ENCODE data around the gene ANKRD12.

The ANKRD12 gene

GRCh38 chr18:9223356-9223755, 86.8 kb downstream of the ANKRD12 start:
- Histone ChIP-seq H2AK5ac (ENCODE audit: low read depth, low read length) (no peak overlapping the region), H3K18ac (ENCODE audit: low read length) (no peak overlapping the region), H3K4me3 (ENCODE audit: low read length in 2 of 2) (no peak overlapping the region), H3K27me3 (ENCODE audit: control insufficient read depth in 3 of 3, insufficient read depth in 3 of 3, low read depth in 1 of 3, low read length in 3 of 3) (no peaks in the 10 kb centered on the region), H2BK120ac (ENCODE audit: low read depth, low read length) (no peak overlapping the region), H3K36me3 (replicated peaks in 1 of 2; ENCODE audit: control insufficient read depth in 2 of 2, insufficient read depth in 2 of 2, low read length in 2 of 2) (peaks cover 2 to 65% of the 10 kb centered on the region in 2 donors), H3K27ac (replicated peaks; ENCODE audit: low read length) (no peak overlapping the region), H3K9ac (ENCODE audit: low read depth, low read length, poor library complexity) (no peak overlapping the region), H3K79me1 (ENCODE audit: low read depth, low read length) (no peaks in the 10 kb centered on the region), H2BK15ac (ENCODE audit: low read length) (no peak overlapping the region), H2BK5ac (ENCODE audit: low read length) (no peak overlapping the region), H3K4me1 (ENCODE audit: control insufficient read depth in 2 of 2, insufficient read depth in 1 of 2, low read depth in 1 of 2, low read length in 2 of 2) (no peaks in the 10 kb centered on the region), H3K4me2 (ENCODE audit: insufficient read depth, low read length, poor library complexity, severe bottlenecking) (no peak overlapping the region), H3K9me3 (replicated peaks in 1 of 2; ENCODE audit: control insufficient read depth in 2 of 2, insufficient read depth in 1 of 2, low read depth in 1 of 2, low read length in 2 of 2) (no peaks in the 10 kb centered on the region), H4K91ac (ENCODE audit: low read depth, low read length, poor library complexity) (no peak overlapping the region), H3K14ac (ENCODE audit: low read length) (no peak overlapping the region), H2BK12ac (ENCODE audit: low read length) (no peak overlapping the region), H2AFZ (ENCODE audit: low read length) (no peak overlapping the region), H3K23ac (ENCODE audit: low read depth, low read length, poor library complexity) (no peak overlapping the region), H3K4ac (ENCODE audit: low read length) (no peak overlapping the region), H4K8ac (ENCODE audit: low read depth, low read length) (no peak overlapping the region)
- DNase-seq (ENCODE audit: low spot score), result no peak
- whole genome bisulfite sequencing, 2 donors (ENCODE audit: extremely low coverage in 2 of 2, insufficient read length in 2 of 2, insufficient replicate concordance in 1 of 2), result no CpG with 5 or more reads among the region's 5 CpGs

- Histone ChIP-seq H2BK120ac (ENCODE audit: low read depth, low read length) (no peak overlapping the region), H3K23ac (ENCODE audit: low read depth, low read length, poor library complexity) (no peak overlapping the region), H3K9me3 (replicated peaks in 1 of 2; ENCODE audit: control insufficient read depth in 2 of 2, insufficient read depth in 1 of 2, low read depth in 1 of 2, low read length in 2 of 2) (peaks cover 0 to 5% of the 10 kb centered on the region in 2 donors), H3K36me3 (replicated peaks in 1 of 2; ENCODE audit: control insufficient read depth in 2 of 2, insufficient read depth in 2 of 2, low read length in 2 of 2) (peaks cover 2 to 44% of the 10 kb centered on the region in 2 donors), H2AK5ac (ENCODE audit: low read depth, low read length) (no peak overlapping the region), H2BK5ac (ENCODE audit: low read length) (no peak overlapping the region), H3K18ac (ENCODE audit: low read length) (no peak overlapping the region), H3K9ac (ENCODE audit: low read depth, low read length, poor library complexity) (no peak overlapping the region), H3K79me1 (ENCODE audit: low read depth, low read length) (no peaks in the 10 kb centered on the region), H2AFZ (ENCODE audit: low read length) (no peak overlapping the region), H3K4me1 (ENCODE audit: control insufficient read depth in 2 of 2, insufficient read depth in 1 of 2, low read depth in 1 of 2, low read length in 2 of 2) (no peaks in the 10 kb centered on the region), H2BK12ac (ENCODE audit: low read length) (no peak overlapping the region), H3K27me3 (ENCODE audit: control insufficient read depth in 3 of 3, insufficient read depth in 3 of 3, low read depth in 1 of 3, low read length in 3 of 3) (no peaks in the 10 kb centered on the region), H3K14ac (ENCODE audit: low read length) (no peak overlapping the region), H3K4me2 (ENCODE audit: insufficient read depth, low read length, poor library complexity, severe bottlenecking) (no peak overlapping the region), H3K27ac (replicated peaks; ENCODE audit: low read length) (no peak overlapping the region), H3K4me3 (ENCODE audit: low read length in 2 of 2) (no peak overlapping the region), H4K8ac (ENCODE audit: low read depth, low read length) (no peak overlapping the region), H2BK15ac (ENCODE audit: low read length) (no peak overlapping the region), H4K91ac (ENCODE audit: low read depth, low read length, poor library complexity) (no peak overlapping the region), H3K4ac (ENCODE audit: low read length) (no peak overlapping the region)
- no peak for DNase-seq (ENCODE audit: low spot score)
These were observed 89.9 kb downstream of the ANKRD12 start for GRCh38 chr18:9226463-9226862.

GRCh38 chr18:9231852-9232486, 95.4 kb downstream of the ANKRD12 start:
- Histone ChIP-seq H3K27me3 (ENCODE audit: control insufficient read depth in 3 of 3, insufficient read depth in 3 of 3, low read depth in 1 of 3, low read length in 3 of 3) (no peaks in the 10 kb centered on the region), H3K23ac (ENCODE audit: low read depth, low read length, poor library complexity) (no peak overlapping the region), H4K91ac (ENCODE audit: low read depth, low read length, poor library complexity) (no peak overlapping the region), H3K18ac (ENCODE audit: low read length) (no peak overlapping the region), H2AFZ (ENCODE audit: low read length) (no peak overlapping the region), H3K36me3 (replicated peaks in 1 of 2; ENCODE audit: control insufficient read depth in 2 of 2, insufficient read depth in 2 of 2, low read length in 2 of 2) (peaks cover 4 to 9% of the 10 kb centered on the region in 2 donors), H3K79me1 (ENCODE audit: low read depth, low read length) (no peaks in the 10 kb centered on the region), H3K4me3 (ENCODE audit: low read length in 2 of 2) (no peak overlapping the region), H3K4me2 (ENCODE audit: insufficient read depth, low read length, poor library complexity, severe bottlenecking) (no peak overlapping the region), H3K4ac (ENCODE audit: low read length) (no peak overlapping the region), H3K9me3 (replicated peaks in 1 of 2; ENCODE audit: control insufficient read depth in 2 of 2, insufficient read depth in 1 of 2, low read depth in 1 of 2, low read length in 2 of 2) (peaks cover 0 to 23% of the 10 kb centered on the region in 2 donors), H4K8ac (ENCODE audit: low read depth, low read length) (no peak overlapping the region), H3K27ac (replicated peaks; ENCODE audit: low read length) (no peak overlapping the region), H2BK15ac (ENCODE audit: low read length) (no peak overlapping the region), H3K9ac (ENCODE audit: low read depth, low read length, poor library complexity) (no peak overlapping the region), H2BK5ac (ENCODE audit: low read length) (no peak overlapping the region), H3K4me1 (ENCODE audit: control insufficient read depth in 2 of 2, insufficient read depth in 1 of 2, low read depth in 1 of 2, low read length in 2 of 2) (no peaks in the 10 kb centered on the region), H2BK12ac (ENCODE audit: low read length) (no peak overlapping the region), H2BK120ac (ENCODE audit: low read depth, low read length) (no peak overlapping the region), H3K14ac (ENCODE audit: low read length) (no peak overlapping the region), H2AK5ac (ENCODE audit: low read depth, low read length) (no peak overlapping the region)
- DNase-seq (ENCODE audit: low spot score), result no peak
- no CpG with 5 or more reads among the region's 2 CpGs for WGBS, 2 donors (ENCODE audit: extremely low coverage in 2 of 2, insufficient read length in 2 of 2, insufficient replicate concordance in 1 of 2)

GRCh38 chr18:9232977-9233376, 96.4 kb downstream of the ANKRD12 start:
- no peak overlapping the region for H3K18ac ChIP-seq (ENCODE audit: low read length)
- no peak overlapping the region for H4K91ac ChIP-seq (ENCODE audit: low read depth, low read length, poor library complexity)
- no peak overlapping the region for H2BK12ac ChIP-seq (ENCODE audit: low read length)
- H3K9me3 ChIP-seq (replicated peaks in 1 of 2; ENCODE audit: control insufficient read depth in 2 of 2, insufficient read depth in 1 of 2, low read depth in 1 of 2, low read length in 2 of 2), result peaks cover 0 to 23% of the 10 kb centered on the region in 2 donors
- H2AK5ac ChIP-seq (ENCODE audit: low read depth, low read length), result no peak overlapping the region
- no peak overlapping the region for H3K4me3 ChIP-seq (ENCODE audit: low read length in 2 of 2)
- H3K27ac ChIP-seq (replicated peaks; ENCODE audit: low read length), result no peak overlapping the region
- no peaks in the 10 kb centered on the region for H3K4me1 ChIP-seq (ENCODE audit: control insufficient read depth in 2 of 2, insufficient read depth in 1 of 2, low read depth in 1 of 2, low read length in 2 of 2)
- no peak overlapping the region for H2BK5ac ChIP-seq (ENCODE audit: low read length)
- no peak overlapping the region for H4K8ac ChIP-seq (ENCODE audit: low read depth, low read length)
- H3K36me3 ChIP-seq (replicated peaks in 1 of 2; ENCODE audit: control insufficient read depth in 2 of 2, insufficient read depth in 2 of 2, low read length in 2 of 2), result peaks cover 3% of the 10 kb centered on the region in 2 donors
- H2BK120ac ChIP-seq (ENCODE audit: low read depth, low read length), result no peak overlapping the region
- no peak overlapping the region for H3K4ac ChIP-seq (ENCODE audit: low read length)
- no peaks in the 10 kb centered on the region for H3K79me1 ChIP-seq (ENCODE audit: low read depth, low read length)
- no peak overlapping the region for H2AFZ ChIP-seq (ENCODE audit: low read length)
- no peak overlapping the region for H3K4me2 ChIP-seq (ENCODE audit: insufficient read depth, low read length, poor library complexity, severe bottlenecking)
- no peak for DNase-seq (ENCODE audit: low spot score)
- no peak overlapping the region for H2BK15ac ChIP-seq (ENCODE audit: low read length)
- no peak overlapping the region for H3K9ac ChIP-seq (ENCODE audit: low read depth, low read length, poor library complexity)
- H3K23ac ChIP-seq (ENCODE audit: low read depth, low read length, poor library complexity), result no peak overlapping the region
- no peaks in the 10 kb centered on the region for H3K27me3 ChIP-seq (ENCODE audit: control insufficient read depth in 3 of 3, insufficient read depth in 3 of 3, low read depth in 1 of 3, low read length in 3 of 3)
- no peak overlapping the region for H3K14ac ChIP-seq (ENCODE audit: low read length)
- no CpG with 5 or more reads among the region's 4 CpGs for WGBS, 2 donors (ENCODE audit: extremely low coverage in 2 of 2, insufficient read length in 2 of 2, insufficient replicate concordance in 1 of 2)

Data from neuronal stem cell (in vitro differentiated cells).